GM12878 (cell line): ENCODE results near the gene UNC119. TPM values are rescaled to one million over a fixed set of nuclear protein-coding genes. Genes with fewer than 3 reads are reported as not detected.

Experiments used
- NFIC ChIP-seq: IDR thresholded peaks from 2 replicates; pipeline ENCODE4 v1.6.1; 2012; ENCODE audit warnings: low read depth, mild to moderate bottlenecking, inconsistent platforms, low read length, moderate library complexity
- PBX3 ChIP-seq: IDR thresholded peaks from 2 replicates; pipeline ENCODE4 v1.6.1; 2011; ENCODE audit warnings: mild to moderate bottlenecking, low read depth, low read length, moderate library complexity; ENCODE audit not compliant: insufficient replicate concordance
- PML ChIP-seq: IDR thresholded peaks from 2 replicates; pipeline ENCODE4 v1.6.1; 2012; ENCODE audit warnings: low read length, inconsistent platforms
- SIX5 ChIP-seq: IDR thresholded peaks from 2 replicates; pipeline ENCODE4 v1.6.1; 2011; ENCODE audit warnings: mild to moderate bottlenecking, low read depth, low read length, moderate library complexity; ENCODE audit not compliant: severe bottlenecking
- polyA plus RNA-seq, 11 experiments: library from polyadenylated mRNA; depleted of rRNA in 4 of 11; unstranded in 6 of 11; stranded (reverse) in 5 of 11; fragments of >200 nt; fragmentation: Nextera tagmentation in 4 of 11; fragmentation: Illumina TruSeq in 1 of 11; extraction: Ambion mirVana in 4 of 11; extraction: Trizol in 1 of 11; gene quantifications; 1 replicate in 1 of 11; 2 replicates in 10 of 11; pipeline versions ENCODE4 v1.2.1 to v1.2.3, GENCODE V29; 2011 to 2016; ENCODE audit warnings: inconsistent platforms in 2 of 11, missing spikeins in 2 of 11, low read depth in 1 of 11
- total RNA-seq, 4 experiments: library from RNA; depleted of rRNA in 3 of 4; stranded (reverse); fragments of >200 nt in 3 of 4; fragmentation: Illumina TruSeq in 1 of 4; extraction: Trizol in 1 of 4; gene quantifications; 2 replicates each; pipeline versions ENCODE4 v1.2.1 to v1.2.3, GENCODE V29; 2013 to 2021
- TF ChIP-seq, protein P1 (sequence below): fragments of 450-650 bp; IDR thresholded peaks from 2 replicates; pipeline ENCODE4 v1.6.1; 2017; ENCODE audit warnings: mild to moderate bottlenecking, moderate library complexity

The UNC119 gene
- total and polyA plus RNA-seq, 10 of the 15 experiments (the other 5 are each of a cell fraction or from before 2014, with no cell fraction given), result 2.7 to 436 (median 57.8) TPM

- TF ChIP-seq, protein P1, sequence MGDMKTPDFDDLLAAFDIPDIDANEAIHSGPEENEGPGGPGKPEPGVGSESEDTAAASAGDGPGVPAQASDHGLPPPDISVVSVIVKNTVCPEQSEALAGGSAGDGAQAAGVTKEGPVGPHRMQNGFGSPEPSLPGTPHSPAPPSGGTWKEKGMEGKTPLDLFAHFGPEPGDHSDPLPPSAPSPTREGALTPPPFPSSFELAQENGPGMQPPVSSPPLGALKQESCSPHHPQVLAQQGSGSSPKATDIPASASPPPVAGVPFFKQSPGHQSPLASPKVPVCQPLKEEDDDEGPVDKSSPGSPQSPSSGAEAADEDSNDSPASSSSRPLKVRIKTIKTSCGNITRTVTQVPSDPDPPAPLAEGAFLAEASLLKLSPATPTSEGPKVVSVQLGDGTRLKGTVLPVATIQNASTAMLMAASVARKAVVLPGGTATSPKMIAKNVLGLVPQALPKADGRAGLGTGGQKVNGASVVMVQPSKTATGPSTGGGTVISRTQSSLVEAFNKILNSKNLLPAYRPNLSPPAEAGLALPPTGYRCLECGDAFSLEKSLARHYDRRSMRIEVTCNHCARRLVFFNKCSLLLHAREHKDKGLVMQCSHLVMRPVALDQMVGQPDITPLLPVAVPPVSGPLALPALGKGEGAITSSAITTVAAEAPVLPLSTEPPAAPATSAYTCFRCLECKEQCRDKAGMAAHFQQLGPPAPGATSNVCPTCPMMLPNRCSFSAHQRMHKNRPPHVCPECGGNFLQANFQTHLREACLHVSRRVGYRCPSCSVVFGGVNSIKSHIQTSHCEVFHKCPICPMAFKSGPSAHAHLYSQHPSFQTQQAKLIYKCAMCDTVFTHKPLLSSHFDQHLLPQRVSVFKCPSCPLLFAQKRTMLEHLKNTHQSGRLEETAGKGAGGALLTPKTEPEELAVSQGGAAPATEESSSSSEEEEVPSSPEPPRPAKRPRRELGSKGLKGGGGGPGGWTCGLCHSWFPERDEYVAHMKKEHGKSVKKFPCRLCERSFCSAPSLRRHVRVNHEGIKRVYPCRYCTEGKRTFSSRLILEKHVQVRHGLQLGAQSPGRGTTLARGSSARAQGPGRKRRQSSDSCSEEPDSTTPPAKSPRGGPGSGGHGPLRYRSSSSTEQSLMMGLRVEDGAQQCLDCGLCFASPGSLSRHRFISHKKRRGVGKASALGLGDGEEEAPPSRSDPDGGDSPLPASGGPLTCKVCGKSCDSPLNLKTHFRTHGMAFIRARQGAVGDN, result peak; percentile 59
- no peak for TF ChIP-seq NFIC
- no peak for TF ChIP-seq PML
- no peak for TF ChIP-seq SIX5
- no peak for TF ChIP-seq PBX3
Measured at GRCh38 chr17:28549236-28550132, 2.9 kb downstream of the UNC119 start (continued).
